ENCODE data around the gene ANO7.

The ANO7 gene

GRCh38 chr2:241234962-241235740 lies 46.7 kb downstream of the ANO7 start:
- TF ChIP-seq EZH2 (IDR thresholded peaks at IDR 0.05; ENCODE audit: borderline replicate concordance, low read length) (no peak), CTCF (IDR thresholded peaks at IDR 0.05; ENCODE audit: low read length) (no peak)
- H3K4me2 ChIP-seq (ENCODE audit: low read length) = no peak overlapping the region
- no peak overlapping the region for H2AFZ ChIP-seq (ENCODE audit: low read length)
- no peaks in the 10 kb centered on the region for H4K20me1 ChIP-seq (ENCODE audit: insufficient read depth, low read length)
- H3K4me1 ChIP-seq (ENCODE audit: insufficient read depth, low read length, severe bottlenecking) = no peaks in the 10 kb centered on the region
- no peak overlapping the region for H3K27ac ChIP-seq (ENCODE audit: low read depth, low read length, poor library complexity, severe bottlenecking)
- no peaks in the 10 kb centered on the region for H3K27me3 ChIP-seq (ENCODE audit: insufficient read depth, low read length)
- H3K9me3 ChIP-seq (ENCODE audit: low read length) = no peaks in the 10 kb centered on the region
- no peaks in the 10 kb centered on the region for H3K79me2 ChIP-seq (ENCODE audit: insufficient read depth, low read length)
- H3K36me3 ChIP-seq (ENCODE audit: insufficient read depth, low read length) = peaks cover 94% of the 10 kb centered on the region
- no peak overlapping the region for H3K9ac ChIP-seq (ENCODE audit: low read length)
- no peaks in the 10 kb centered on the region for H3F3A ChIP-seq (ENCODE audit: insufficient read depth, low read length)
- H3K9me2 ChIP-seq (ENCODE audit: low read depth, low read length) = no peaks in the 10 kb centered on the region
- H3K4me3 ChIP-seq (ENCODE audit: low read depth, low read length, poor library complexity, severe bottlenecking) = no peak overlapping the region

GRCh38 chr2:241235859-241236593 lies 47.5 kb downstream of the ANO7 start:
- Histone ChIP-seq H3K9ac (ENCODE audit: low read length) (no peak overlapping the region), H3K27ac (ENCODE audit: low read depth, low read length, poor library complexity, severe bottlenecking) (no peak overlapping the region), H3K4me3 (ENCODE audit: low read depth, low read length, poor library complexity, severe bottlenecking) (no peak overlapping the region), H3F3A (ENCODE audit: insufficient read depth, low read length) (no peaks in the 10 kb centered on the region), H3K4me2 (ENCODE audit: low read length) (no peak overlapping the region), H3K27me3 (ENCODE audit: insufficient read depth, low read length) (no peaks in the 10 kb centered on the region), H3K4me1 (ENCODE audit: insufficient read depth, low read length, severe bottlenecking) (no peaks in the 10 kb centered on the region), H3K9me3 (ENCODE audit: low read length) (no peaks in the 10 kb centered on the region), H3K36me3 (ENCODE audit: insufficient read depth, low read length) (peaks cover 93% of the 10 kb centered on the region), H4K20me1 (ENCODE audit: insufficient read depth, low read length) (no peaks in the 10 kb centered on the region), H2AFZ (ENCODE audit: low read length) (no peak overlapping the region), H3K9me2 (ENCODE audit: low read depth, low read length) (no peaks in the 10 kb centered on the region), H3K79me2 (ENCODE audit: insufficient read depth, low read length) (no peaks in the 10 kb centered on the region)
- no peak for TF ChIP-seq CTCF (IDR thresholded peaks at IDR 0.05; ENCODE audit: low read length)
- TF ChIP-seq EZH2 (IDR thresholded peaks at IDR 0.05; ENCODE audit: borderline replicate concordance, low read length) = no peak

GRCh38 chr2:241237047-241237446 lies 48.6 kb downstream of the ANO7 start:
- Histone ChIP-seq H3K79me2 (ENCODE audit: insufficient read depth, low read length) (no peaks in the 10 kb centered on the region), H3F3A (ENCODE audit: insufficient read depth, low read length) (no peaks in the 10 kb centered on the region), H3K4me1 (ENCODE audit: insufficient read depth, low read length, severe bottlenecking) (no peaks in the 10 kb centered on the region), H3K9me3 (ENCODE audit: low read length) (no peaks in the 10 kb centered on the region), H3K9me2 (ENCODE audit: low read depth, low read length) (no peaks in the 10 kb centered on the region), H2AFZ (ENCODE audit: low read length) (no peak overlapping the region), H3K4me3 (ENCODE audit: low read depth, low read length, poor library complexity, severe bottlenecking) (no peak overlapping the region), H3K36me3 (ENCODE audit: insufficient read depth, low read length) (peaks cover 93% of the 10 kb centered on the region), H3K27me3 (ENCODE audit: insufficient read depth, low read length) (no peaks in the 10 kb centered on the region), H3K27ac (ENCODE audit: low read depth, low read length, poor library complexity, severe bottlenecking) (no peak overlapping the region), H4K20me1 (ENCODE audit: insufficient read depth, low read length) (no peaks in the 10 kb centered on the region), H3K4me2 (ENCODE audit: low read length) (no peak overlapping the region), H3K9ac (ENCODE audit: low read length) (no peak overlapping the region)
- no peak for TF ChIP-seq EZH2 (IDR thresholded peaks at IDR 0.05; ENCODE audit: borderline replicate concordance, low read length)
- TF ChIP-seq CTCF (IDR thresholded peaks at IDR 0.05; ENCODE audit: low read length) = no peak
